ENCODE data around the gene KCNMB2.

Gene KCNMB2

GRCh38 chr3:178850450-178851190 is 314.4 kb downstream of the KCNMB2 start:
- Histone ChIP-seq H3K27ac (replicated peaks; ENCODE audit: low read length) (no peak overlapping the region), H3K4me2 (ENCODE audit: insufficient read depth, low read length, poor library complexity, severe bottlenecking) (no peak overlapping the region), H2BK12ac (ENCODE audit: low read length) (no peak overlapping the region), H2BK120ac (ENCODE audit: low read depth, low read length) (no peak overlapping the region), H3K79me1 (ENCODE audit: low read depth, low read length) (no peaks in the 10 kb centered on the region), H3K4ac (ENCODE audit: low read length) (no peak overlapping the region), H2BK5ac (ENCODE audit: low read length) (no peak overlapping the region), H4K91ac (ENCODE audit: low read depth, low read length, poor library complexity) (no peak overlapping the region), H3K27me3 (ENCODE audit: control insufficient read depth in 3 of 3, insufficient read depth in 3 of 3, low read depth in 1 of 3, low read length in 3 of 3) (no peaks in the 10 kb centered on the region), H2AK5ac (ENCODE audit: low read depth, low read length) (no peak overlapping the region), H2AFZ (ENCODE audit: low read length) (no peak overlapping the region), H2BK15ac (ENCODE audit: low read length) (no peak overlapping the region), H3K4me1 (ENCODE audit: control insufficient read depth in 2 of 2, insufficient read depth in 1 of 2, low read depth in 1 of 2, low read length in 2 of 2) (no peaks in the 10 kb centered on the region), H3K4me3 (ENCODE audit: low read length in 2 of 2) (no peak overlapping the region), H3K14ac (ENCODE audit: low read length) (no peak overlapping the region), H3K9ac (ENCODE audit: low read depth, low read length, poor library complexity) (no peak overlapping the region), H4K8ac (ENCODE audit: low read depth, low read length) (no peak overlapping the region), H3K36me3 (replicated peaks in 1 of 2; ENCODE audit: control insufficient read depth in 2 of 2, insufficient read depth in 2 of 2, low read length in 2 of 2) (no peaks in the 10 kb centered on the region), H3K9me3 (replicated peaks in 1 of 2; ENCODE audit: control insufficient read depth in 2 of 2, insufficient read depth in 1 of 2, low read depth in 1 of 2, low read length in 2 of 2) (no peaks in the 10 kb centered on the region), H3K18ac (ENCODE audit: low read length) (no peak overlapping the region), H3K23ac (ENCODE audit: low read depth, low read length, poor library complexity) (no peak overlapping the region)
- no CpG with 5 or more reads among the region's 8 CpGs for WGBS, 2 donors (ENCODE audit: extremely low coverage in 2 of 2, insufficient read length in 2 of 2, insufficient replicate concordance in 1 of 2)
- no peak for DNase-seq (ENCODE audit: low spot score)

GRCh38 chr3:178851564-178851963 is 315.3 kb downstream of the KCNMB2 start:
- Histone ChIP-seq H2BK15ac (ENCODE audit: low read length) (no peak overlapping the region), H3K36me3 (replicated peaks in 1 of 2; ENCODE audit: control insufficient read depth in 2 of 2, insufficient read depth in 2 of 2, low read length in 2 of 2) (no peaks in the 10 kb centered on the region), H3K4ac (ENCODE audit: low read length) (no peak overlapping the region), H2BK12ac (ENCODE audit: low read length) (no peak overlapping the region), H2BK120ac (ENCODE audit: low read depth, low read length) (no peak overlapping the region), H3K9me3 (replicated peaks in 1 of 2; ENCODE audit: control insufficient read depth in 2 of 2, insufficient read depth in 1 of 2, low read depth in 1 of 2, low read length in 2 of 2) (no peaks in the 10 kb centered on the region), H3K79me1 (ENCODE audit: low read depth, low read length) (no peaks in the 10 kb centered on the region), H3K4me1 (ENCODE audit: control insufficient read depth in 2 of 2, insufficient read depth in 1 of 2, low read depth in 1 of 2, low read length in 2 of 2) (no peaks in the 10 kb centered on the region), H3K23ac (ENCODE audit: low read depth, low read length, poor library complexity) (no peak overlapping the region), H2AK5ac (ENCODE audit: low read depth, low read length) (no peak overlapping the region), H3K4me2 (ENCODE audit: insufficient read depth, low read length, poor library complexity, severe bottlenecking) (no peak overlapping the region), H3K14ac (ENCODE audit: low read length) (no peak overlapping the region), H4K8ac (ENCODE audit: low read depth, low read length) (no peak overlapping the region), H3K27ac (replicated peaks; ENCODE audit: low read length) (no peak overlapping the region), H2AFZ (ENCODE audit: low read length) (no peak overlapping the region), H4K91ac (ENCODE audit: low read depth, low read length, poor library complexity) (no peak overlapping the region), H3K27me3 (ENCODE audit: control insufficient read depth in 3 of 3, insufficient read depth in 3 of 3, low read depth in 1 of 3, low read length in 3 of 3) (no peaks in the 10 kb centered on the region), H2BK5ac (ENCODE audit: low read length) (no peak overlapping the region), H3K18ac (ENCODE audit: low read length) (no peak overlapping the region), H3K4me3 (ENCODE audit: low read length in 2 of 2) (no peak overlapping the region), H3K9ac (ENCODE audit: low read depth, low read length, poor library complexity) (no peak overlapping the region)
- DNase-seq (ENCODE audit: low spot score): no peak
- no CpG with 5 or more reads among the region's 1 CpG for WGBS, 2 donors (ENCODE audit: extremely low coverage in 2 of 2, insufficient read length in 2 of 2, insufficient replicate concordance in 1 of 2)

- no peak for DNase-seq (ENCODE audit: low spot score)
- no CpG with 5 or more reads among the region's 2 CpGs for WGBS, 2 donors (ENCODE audit: extremely low coverage in 2 of 2, insufficient read length in 2 of 2, insufficient replicate concordance in 1 of 2)
- Histone ChIP-seq H2BK120ac (ENCODE audit: low read depth, low read length) (no peak overlapping the region), H2BK15ac (ENCODE audit: low read length) (no peak overlapping the region), H2BK12ac (ENCODE audit: low read length) (no peak overlapping the region), H3K4me3 (ENCODE audit: low read length in 2 of 2) (no peak overlapping the region), H3K4me1 (ENCODE audit: control insufficient read depth in 2 of 2, insufficient read depth in 1 of 2, low read depth in 1 of 2, low read length in 2 of 2) (no peaks in the 10 kb centered on the region), H3K4ac (ENCODE audit: low read length) (no peak overlapping the region), H3K27ac (replicated peaks; ENCODE audit: low read length) (no peak overlapping the region), H2AFZ (ENCODE audit: low read length) (no peak overlapping the region), H4K8ac (ENCODE audit: low read depth, low read length) (no peak overlapping the region), H3K27me3 (ENCODE audit: control insufficient read depth in 3 of 3, insufficient read depth in 3 of 3, low read depth in 1 of 3, low read length in 3 of 3) (no peaks in the 10 kb centered on the region), H2BK5ac (ENCODE audit: low read length) (no peak overlapping the region), H3K4me2 (ENCODE audit: insufficient read depth, low read length, poor library complexity, severe bottlenecking) (no peak overlapping the region), H3K18ac (ENCODE audit: low read length) (no peak overlapping the region), H3K9ac (ENCODE audit: low read depth, low read length, poor library complexity) (no peak overlapping the region), H3K79me1 (ENCODE audit: low read depth, low read length) (no peaks in the 10 kb centered on the region), H4K91ac (ENCODE audit: low read depth, low read length, poor library complexity) (no peak overlapping the region), H3K14ac (ENCODE audit: low read length) (no peak overlapping the region), H2AK5ac (ENCODE audit: low read depth, low read length) (no peak overlapping the region), H3K9me3 (replicated peaks in 1 of 2; ENCODE audit: control insufficient read depth in 2 of 2, insufficient read depth in 1 of 2, low read depth in 1 of 2, low read length in 2 of 2) (no peaks in the 10 kb centered on the region), H3K36me3 (replicated peaks in 1 of 2; ENCODE audit: control insufficient read depth in 2 of 2, insufficient read depth in 2 of 2, low read length in 2 of 2) (no peaks in the 10 kb centered on the region), H3K23ac (ENCODE audit: low read depth, low read length, poor library complexity) (no peak overlapping the region)
Measured at GRCh38 chr3:178856804-178857203, 320.6 kb downstream of the KCNMB2 start.

- Histone ChIP-seq H4K8ac (ENCODE audit: low read depth, low read length) (no peak overlapping the region), H2AFZ (ENCODE audit: low read length) (no peak overlapping the region), H3K36me3 (replicated peaks in 1 of 2; ENCODE audit: control insufficient read depth in 2 of 2, insufficient read depth in 2 of 2, low read length in 2 of 2) (no peaks in the 10 kb centered on the region), H3K23ac (ENCODE audit: low read depth, low read length, poor library complexity) (no peak overlapping the region), H3K4me1 (ENCODE audit: control insufficient read depth in 2 of 2, insufficient read depth in 1 of 2, low read depth in 1 of 2, low read length in 2 of 2) (no peaks in the 10 kb centered on the region), H2BK120ac (ENCODE audit: low read depth, low read length) (no peak overlapping the region), H3K9me3 (replicated peaks in 1 of 2; ENCODE audit: control insufficient read depth in 2 of 2, insufficient read depth in 1 of 2, low read depth in 1 of 2, low read length in 2 of 2) (no peaks in the 10 kb centered on the region), H3K4me2 (ENCODE audit: insufficient read depth, low read length, poor library complexity, severe bottlenecking) (no peak overlapping the region), H3K79me1 (ENCODE audit: low read depth, low read length) (no peaks in the 10 kb centered on the region), H3K4me3 (ENCODE audit: low read length in 2 of 2) (no peak overlapping the region), H2BK5ac (ENCODE audit: low read length) (no peak overlapping the region), H2BK15ac (ENCODE audit: low read length) (no peak overlapping the region), H2AK5ac (ENCODE audit: low read depth, low read length) (no peak overlapping the region), H3K9ac (ENCODE audit: low read depth, low read length, poor library complexity) (no peak overlapping the region), H3K4ac (ENCODE audit: low read length) (no peak overlapping the region), H3K27me3 (ENCODE audit: control insufficient read depth in 3 of 3, insufficient read depth in 3 of 3, low read depth in 1 of 3, low read length in 3 of 3) (no peaks in the 10 kb centered on the region), H2BK12ac (ENCODE audit: low read length) (no peak overlapping the region), H4K91ac (ENCODE audit: low read depth, low read length, poor library complexity) (no peak overlapping the region), H3K27ac (replicated peaks; ENCODE audit: low read length) (no peak overlapping the region), H3K14ac (ENCODE audit: low read length) (no peak overlapping the region), H3K18ac (ENCODE audit: low read length) (no peak overlapping the region)
- WGBS, 2 donors (ENCODE audit: extremely low coverage in 2 of 2, insufficient read length in 2 of 2, insufficient replicate concordance in 1 of 2): no CpG with 5 or more reads among the region's 3 CpGs
- DNase-seq (ENCODE audit: low spot score): no peak
Measured at GRCh38 chr3:178859386-178859785, 323.1 kb downstream of the KCNMB2 start.

Measured in neuronal stem cell (in vitro differentiated cells).